GM19239 (cell line): ENCODE measurements around the gene BMP2.

Source experiments
- DNase-seq: peaks from one replicate; pipeline ENCODE4 v3.0.0; 2011; ENCODE audit warnings: low spot score; ENCODE audit not compliant: insufficient read length
- FAIRE-seq: peaks from 2 replicates; lab custom pipeline; 2011; peaks lifted over from hg19 to GRCh38; lab: Jason Lieb, UNC

Gene BMP2

GRCh38 chr20:6767126-6767535 lies 355 bp upstream of the BMP2 start:
- DNase-seq, result no peak
- no peak for FAIRE-seq

GRCh38 chr20:6768228-6769140 lies 998 bp downstream of the BMP2 start:
- no peak for DNase-seq

GRCh38 chr20:6769903-6770785 lies 2.7 kb downstream of the BMP2 start:
- no peak for DNase-seq
- FAIRE-seq, result no peak

More at GRCh38 chr20:6768228-6769140, 998 bp downstream of the BMP2 start:
- FAIRE-seq, result no peak

GRCh38 chr20:6770786-6771100 lies 3.3 kb downstream of the BMP2 start:
- no peak for FAIRE-seq
- no peak for DNase-seq

- DNase-seq (no peak), FAIRE-seq (no peak)
Measured at GRCh38 chr20:6780433-6781190, 13.1 kb downstream of the BMP2 start.

GRCh38 chr20:6783752-6784151 lies 16.3 kb downstream of the BMP2 start:
- FAIRE-seq (no peak), DNase-seq (no peak)

GRCh38 chr20:6784210-6784631 lies 16.7 kb downstream of the BMP2 start:
- DNase-seq, result no peak
- FAIRE-seq, result no peak

GRCh38 chr20:6784767-6785166 lies 17.3 kb downstream of the BMP2 start:
- FAIRE-seq, result no peak
- DNase-seq, result no peak

GRCh38 chr20:6786548-6786947 lies 19.1 kb downstream of the BMP2 start:
- FAIRE-seq, result no peak
- DNase-seq, result no peak

GRCh38 chr20:6792789-6793188 lies 25.3 kb downstream of the BMP2 start:
- no peak for FAIRE-seq
- no peak for DNase-seq

GRCh38 chr20:6802227-6802626 lies 34.7 kb downstream of the BMP2 start:
- no peak for DNase-seq
- no peak for FAIRE-seq

GRCh38 chr20:6806275-6806674 lies 38.8 kb downstream of the BMP2 start:
- DNase-seq (no peak), FAIRE-seq (no peak)

GRCh38 chr20:6811262-6812035 lies 44.0 kb downstream of the BMP2 start:
- FAIRE-seq (no peak), DNase-seq (no peak)

- DNase-seq, result no peak
Measured at GRCh38 chr20:6812530-6812929, 45.0 kb downstream of the BMP2 start.

GRCh38 chr20:6814945-6815344 lies 47.5 kb downstream of the BMP2 start:
- FAIRE-seq (no peak), DNase-seq (no peak)

More at GRCh38 chr20:6812530-6812929, 45.0 kb downstream of the BMP2 start:
- no peak for FAIRE-seq

GRCh38 chr20:6818033-6818808 lies 50.7 kb downstream of the BMP2 start:
- FAIRE-seq, result no peak
- no peak for DNase-seq

GRCh38 chr20:6819599-6819998 lies 52.1 kb downstream of the BMP2 start:
- FAIRE-seq, result no peak
- no peak for DNase-seq

GRCh38 chr20:6824401-6824800 lies 56.9 kb downstream of the BMP2 start:
- DNase-seq (no peak), FAIRE-seq (no peak)

- no peak for FAIRE-seq
- DNase-seq, result no peak
Measured at GRCh38 chr20:6827472-6827871, 60.0 kb downstream of the BMP2 start.
